NCI-H2081 treated with DMSO at 0.1 percent for 48 hours (cell line): ENCODE data around the gene CALR.

Source experiments
- DNase-seq: peaks from one replicate; lab custom pipeline; 2025; lab: John Stamatoyannopoulos, UW

CALR gene

DNA sequence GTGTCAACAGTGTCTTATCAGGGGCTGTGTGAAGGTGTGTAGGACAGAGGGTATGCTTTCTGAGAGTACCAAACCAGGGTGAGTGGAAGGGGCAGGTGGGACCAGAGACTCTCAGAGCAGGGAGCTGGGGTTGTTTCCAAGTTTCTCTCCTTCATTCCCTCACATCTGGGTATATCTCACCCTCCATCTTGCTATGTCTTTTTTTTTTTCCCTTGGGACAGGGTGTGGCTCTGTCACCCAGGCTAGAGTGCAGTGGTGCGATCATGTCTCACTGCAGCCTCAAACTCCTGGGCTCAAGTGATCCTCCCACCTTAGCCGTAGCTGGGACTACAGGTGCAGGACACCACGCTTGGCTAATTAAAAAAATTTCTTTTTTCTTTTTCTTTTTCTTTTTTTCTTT, 41.6 kb downstream of the CALR start:
- no peak for DNase-seq

DNA sequence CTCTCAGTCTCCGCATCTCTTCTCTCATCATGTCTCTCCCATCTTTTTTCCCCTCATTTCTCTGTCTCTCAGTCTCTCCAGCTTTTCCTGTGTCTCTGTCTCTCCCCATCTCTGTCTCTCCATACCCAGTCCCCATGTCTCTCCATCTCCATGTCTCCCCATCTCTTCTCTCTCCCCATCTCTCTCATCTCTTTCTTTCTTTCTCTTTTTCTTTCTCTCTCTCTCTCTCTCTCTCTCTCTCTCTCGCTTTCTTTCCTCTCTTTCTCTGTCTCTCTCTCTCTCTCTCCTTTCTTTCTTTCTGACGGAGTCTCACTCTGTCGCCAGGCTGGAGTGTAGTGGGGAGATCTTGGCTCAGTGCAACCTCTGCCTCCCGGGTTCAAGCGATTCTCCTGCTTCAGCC, 44.2 kb downstream of the CALR start:
- DNase-seq, result no peak

DNA sequence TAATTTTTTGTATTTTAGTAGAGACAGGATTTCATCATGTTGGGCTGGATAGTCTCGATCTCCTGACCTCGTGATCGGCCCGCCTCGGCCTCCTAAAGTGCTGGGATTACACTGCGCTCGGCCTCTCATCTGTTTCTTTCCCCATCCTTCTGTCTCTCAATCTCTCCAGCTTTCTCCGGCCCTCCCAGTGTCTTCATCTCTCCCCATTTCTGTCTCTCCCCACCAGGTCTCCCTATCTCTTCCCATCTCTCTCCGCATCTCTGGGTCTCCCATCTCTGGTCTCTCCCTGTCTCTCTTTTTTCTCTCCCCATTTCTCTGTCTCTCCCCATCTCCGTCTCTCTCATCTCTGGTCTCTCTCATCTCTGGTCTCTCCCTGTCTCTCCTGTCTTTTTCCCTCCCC, 44.7 kb downstream of the CALR start:
- no peak for DNase-seq

DNA sequence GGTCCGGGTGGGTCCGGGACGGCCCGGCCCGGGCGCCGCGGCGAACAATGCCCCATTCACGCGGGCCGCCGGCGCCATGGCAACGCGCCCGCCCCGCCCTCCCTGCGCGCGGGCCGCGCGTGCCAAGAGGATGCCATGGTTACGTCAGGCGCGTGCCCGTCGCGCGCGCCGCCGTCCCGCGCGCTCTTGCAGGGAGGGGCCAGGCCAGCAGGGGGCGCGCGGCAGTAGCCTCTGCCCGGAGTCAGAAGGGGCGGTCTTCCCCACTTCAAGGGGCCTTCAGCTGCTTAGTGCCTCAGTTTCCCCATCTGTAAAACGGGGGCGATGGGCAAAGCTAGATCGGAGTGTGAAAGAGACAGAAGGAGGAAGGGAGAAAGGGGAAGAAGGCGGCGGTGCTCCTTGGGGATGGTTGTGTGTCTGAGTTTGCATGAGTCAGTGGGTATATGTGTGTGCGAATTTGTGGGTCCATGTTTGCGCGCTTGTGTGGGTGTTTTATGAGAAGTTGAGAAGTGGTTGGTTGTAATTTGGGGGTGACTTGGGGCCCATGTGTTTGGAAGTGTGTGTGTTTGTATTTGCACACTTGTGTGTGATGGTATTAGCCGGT, 45.2 kb downstream of the CALR start:
- DNase-seq, result peak; percentile 21

DNA sequence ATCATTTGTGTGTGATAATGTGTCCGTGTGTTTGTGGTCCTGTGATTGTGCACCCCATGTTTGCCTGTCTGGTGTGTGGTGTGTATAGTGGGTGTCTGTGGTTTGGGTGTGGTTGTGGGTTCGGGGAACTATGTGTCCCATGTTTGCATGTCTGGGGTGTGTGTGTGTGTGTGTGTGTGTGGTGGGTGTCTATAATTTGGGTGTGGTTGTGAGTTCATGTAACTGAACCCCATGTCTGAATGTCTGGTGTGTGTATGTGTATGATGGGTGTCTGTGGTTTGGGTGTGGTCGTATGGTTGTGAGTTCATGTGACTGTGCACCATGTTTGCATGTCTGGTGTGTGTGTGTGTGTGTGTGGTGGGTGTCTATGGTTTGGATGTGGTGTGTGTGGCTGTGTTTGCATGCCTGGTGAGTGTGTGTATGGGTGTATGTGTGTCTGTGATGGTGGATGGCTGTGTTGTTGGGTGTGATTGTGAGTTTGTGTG, 45.8 kb downstream of the CALR start:
- DNase-seq, result no peak

DNA sequence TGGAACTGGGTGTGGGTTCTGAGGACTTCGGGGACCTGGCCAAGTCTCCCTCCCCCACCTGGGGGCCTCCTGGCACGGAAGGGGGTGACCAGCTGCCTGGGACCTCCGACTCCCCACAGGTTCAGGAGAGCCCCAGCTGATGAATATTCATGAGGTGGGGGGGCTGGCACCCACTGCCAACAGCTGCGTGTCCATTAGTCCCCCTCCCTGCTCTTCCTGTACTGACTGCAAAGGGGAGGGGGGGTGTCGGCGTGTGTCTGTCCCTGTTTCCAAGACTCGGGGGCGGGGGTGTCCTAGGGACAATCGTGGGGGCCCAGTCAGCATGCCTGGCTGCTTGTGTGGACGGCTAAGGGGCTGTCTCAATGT, 46.3 kb downstream of the CALR start:
- DNase-seq, result no peak

DNA sequence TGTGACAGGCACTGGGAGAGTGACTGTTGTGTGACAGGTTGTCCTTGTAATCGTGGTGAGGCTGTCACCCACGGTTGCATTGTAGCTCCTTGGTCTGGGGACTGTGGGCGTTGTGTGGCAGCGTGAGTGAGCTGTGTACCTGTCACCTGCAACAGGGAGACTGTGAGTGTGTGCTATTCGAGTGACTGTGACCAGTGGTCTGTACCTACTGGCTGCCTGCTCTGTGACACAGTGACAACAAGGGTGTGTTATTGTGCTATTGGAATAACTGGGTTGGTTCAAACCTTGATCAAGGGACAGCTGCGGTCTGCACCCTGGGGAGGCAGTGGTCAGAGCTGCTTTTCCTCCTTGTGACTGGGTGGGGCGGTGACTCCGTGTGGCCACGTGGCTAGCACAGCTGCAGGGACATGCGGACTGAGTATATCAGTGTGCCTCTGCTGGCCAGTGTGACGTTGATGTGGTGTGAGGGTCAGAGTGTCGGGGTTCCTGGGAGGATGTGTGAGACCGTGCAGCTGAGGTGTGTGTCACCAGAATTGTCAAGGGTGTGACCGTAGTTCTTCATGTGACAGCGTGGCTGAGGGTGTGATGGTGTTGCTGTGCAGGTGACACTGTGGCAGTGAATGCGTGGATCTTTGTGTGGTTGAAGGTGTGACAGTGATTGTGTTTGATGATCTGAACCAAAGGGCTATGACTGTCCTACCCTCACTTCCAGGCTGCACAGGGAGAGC, 46.8 kb downstream of the CALR start:
- no peak for DNase-seq

DNA sequence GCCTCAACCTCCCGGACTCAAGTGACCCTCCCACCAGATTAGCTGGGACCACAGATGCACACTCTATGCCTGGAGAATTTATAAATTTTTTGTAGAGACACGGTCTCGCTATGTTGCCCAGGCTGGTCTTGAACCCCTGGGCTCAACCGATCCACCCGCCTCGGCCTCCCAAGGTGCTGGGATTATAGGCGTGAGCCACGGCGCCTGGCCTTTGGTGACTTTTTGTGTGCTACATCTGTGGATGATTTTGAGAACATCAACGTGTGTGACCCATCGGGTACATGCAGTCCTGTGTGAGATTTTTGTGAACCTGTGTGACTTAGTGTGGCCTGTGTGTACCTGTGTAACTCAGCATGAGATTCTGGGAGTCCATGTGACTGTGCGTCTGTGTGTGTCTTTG, 48.3 kb downstream of the CALR start:
- no peak for DNase-seq

DNA sequence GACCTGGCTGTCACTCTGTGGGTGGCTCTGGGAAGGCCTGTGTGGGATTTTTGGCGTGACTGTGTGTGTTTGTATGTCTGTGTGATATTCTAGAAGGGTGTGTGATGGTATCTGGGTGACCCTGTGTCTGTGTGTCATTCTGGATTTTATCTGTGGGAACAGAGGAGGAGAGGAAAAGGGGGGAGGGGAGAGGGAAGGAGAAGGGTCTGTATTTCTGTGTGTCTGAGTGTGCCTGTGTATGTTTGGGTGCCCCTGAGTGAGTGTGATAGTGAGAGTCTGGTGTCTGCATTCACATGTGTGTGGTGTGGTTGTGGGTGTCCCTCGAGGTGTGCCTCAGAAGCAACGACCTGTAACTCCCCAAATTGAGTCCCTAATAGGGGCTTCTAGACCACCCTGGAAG, 48.8 kb downstream of the CALR start:
- no peak for DNase-seq

DNA sequence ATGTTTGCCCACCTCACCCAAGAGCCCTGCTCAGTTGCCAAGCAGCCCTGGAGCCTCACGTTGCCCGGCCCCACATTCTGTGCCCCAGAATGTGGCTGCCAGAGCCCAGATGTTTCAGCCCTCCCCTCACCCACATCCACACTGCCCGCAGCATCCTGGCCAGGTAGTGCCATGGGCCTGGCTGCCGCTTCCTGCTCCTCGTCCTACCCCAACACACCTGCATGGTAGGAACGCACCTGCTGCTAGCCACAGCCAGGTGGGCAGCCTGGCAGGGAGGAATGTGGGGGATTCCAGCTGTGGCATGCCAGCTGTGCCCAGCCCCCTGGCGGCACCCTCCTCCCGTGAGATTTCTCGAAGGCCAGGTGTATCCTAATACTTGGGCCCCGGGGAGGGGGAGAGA, 49.4 kb downstream of the CALR start:
- no peak for DNase-seq

DNA sequence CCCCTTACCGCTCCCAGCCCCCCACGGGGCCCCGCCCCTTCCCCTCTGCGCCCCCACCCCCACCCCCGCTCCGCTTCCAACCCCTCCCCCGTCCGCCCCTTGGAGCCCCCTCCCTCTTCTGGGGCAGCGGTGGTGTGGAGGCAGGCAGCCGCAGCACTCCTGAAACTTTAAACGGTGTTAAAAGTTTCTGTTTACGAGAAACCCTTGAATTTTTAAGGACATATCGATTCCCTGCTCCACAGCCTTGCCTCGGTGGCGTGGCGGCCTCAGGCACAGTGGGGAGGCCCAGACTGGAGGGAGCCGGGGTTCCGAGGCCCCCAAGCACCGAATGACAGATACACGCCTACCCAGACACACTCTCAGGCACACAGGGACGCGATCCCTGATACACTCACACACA, 52.0 kb downstream of the CALR start:
- no peak for DNase-seq

DNA sequence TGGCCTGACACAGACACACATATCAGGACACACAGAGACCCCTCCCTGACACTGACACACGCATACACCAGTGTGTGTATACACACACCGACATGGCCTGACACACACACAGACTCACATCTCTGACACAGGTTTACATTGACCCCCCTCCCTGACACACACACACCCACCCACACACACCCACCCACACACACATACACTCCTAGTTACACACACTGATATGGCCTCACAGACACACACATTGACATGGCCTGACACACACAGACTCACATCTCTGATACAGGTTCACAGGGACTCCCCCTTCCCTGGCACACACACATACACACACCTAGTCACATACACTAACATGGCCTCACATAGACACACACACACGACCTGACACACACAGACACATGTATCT, 52.4 kb downstream of the CALR start:
- no peak for DNase-seq

DNA sequence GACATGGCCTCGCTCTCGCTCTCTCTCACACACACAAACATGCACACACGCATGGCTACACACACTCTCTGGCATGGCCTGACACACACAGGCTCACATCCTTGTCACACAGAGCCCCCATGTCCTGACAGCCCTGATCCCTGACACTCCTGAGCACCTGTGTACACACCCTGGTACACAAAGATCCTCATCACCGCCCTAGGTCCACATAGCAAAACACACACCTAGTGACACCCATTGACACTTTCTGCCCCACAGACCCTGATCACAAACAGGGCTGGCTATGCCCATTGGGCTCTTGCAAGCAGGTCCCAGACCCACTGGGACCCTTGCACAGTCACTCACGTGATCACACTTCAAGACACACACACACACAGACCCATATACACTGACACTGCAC, 52.9 kb downstream of the CALR start:
- no peak for DNase-seq

DNA sequence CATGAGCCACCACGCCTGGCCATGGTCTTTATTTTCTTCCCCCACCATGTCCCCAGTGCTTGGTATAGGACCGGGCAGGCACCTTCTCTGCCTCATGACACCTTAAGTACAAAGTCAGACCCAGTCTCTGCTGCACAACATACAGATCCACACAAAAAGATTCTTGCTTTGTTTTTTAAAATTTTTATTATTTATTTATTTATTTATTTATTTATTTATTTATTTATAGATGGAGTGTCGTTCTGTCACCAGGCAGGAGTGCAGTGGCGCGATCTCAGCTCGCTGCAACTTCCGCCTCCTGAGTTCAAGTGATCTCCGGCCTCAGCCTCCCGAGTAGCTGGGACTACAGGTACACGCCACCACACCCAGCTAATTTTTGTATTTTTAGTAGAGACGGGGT, 54.3 kb downstream of the CALR start:
- no peak for DNase-seq

DNA sequence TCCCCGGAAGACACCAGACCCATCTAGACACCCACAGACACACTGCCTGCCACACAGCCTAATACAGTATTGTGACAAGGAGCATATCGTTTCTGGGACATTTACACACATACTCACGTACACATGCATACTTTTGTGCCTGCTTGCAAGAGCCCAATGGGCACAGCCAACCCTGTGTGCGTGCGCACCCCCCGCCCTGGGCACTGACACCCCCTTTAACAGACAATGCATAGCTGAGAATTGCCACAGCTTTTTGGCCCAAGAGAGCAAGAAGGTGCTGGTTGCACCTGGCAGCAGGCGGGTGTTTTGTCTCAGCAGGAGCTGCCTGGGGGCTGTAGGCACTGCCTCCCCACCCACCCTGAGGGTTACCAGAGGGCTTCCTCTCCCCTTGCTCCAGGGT, 55.2 kb downstream of the CALR start:
- DNase-seq, result no peak
